Activated CD8-positive, alpha-beta T cell treated with anti-CD3 and anti-CD28 coated beads for 36 hours (primary cell): ENCODE measurements around the gene GJC1. TPM values are rescaled to one million over a fixed set of nuclear protein-coding genes. Genes with fewer than 3 reads are reported as not detected.
A peak's percentile ranks its signal among the peaks of the same experiment; 100 is the strongest.

Source experiments
- ATAC-seq: fragments of 200-7000 bp; cut with Tn5 transposase; one replicate; pipeline ENCODE4 v1.10.0; 2021; ENCODE audit warnings: mild to moderate bottlenecking, moderate library complexity
- CTCF ChIA-PET: fragments of 350-600 bp; sonication (Branson Sonifier 250); formaldehyde crosslinking; loops from one replicate; lab custom pipeline; 2021; ENCODE audit warnings: antibody characterized with exemption; lab: Charles Lee
- POLR2A ChIA-PET: fragments of 350-600 bp; sonication (Branson Sonifier 250); formaldehyde crosslinking; loops from one replicate; lab custom pipeline; 2021; ENCODE audit warnings: antibody characterized with exemption; lab: Charles Lee
- DNase-seq: peaks from one replicate; pipeline ENCODE4 v3.0.0-alpha.2; 2020
- H3K27ac Mint-ChIP-seq: one replicate; pipeline ENCODE4 v1.8.0; 2021; ENCODE audit warnings: mild to moderate bottlenecking, mixed read lengths
- H3K27me3 Mint-ChIP-seq: one replicate; pipeline ENCODE4 v1.8.0; 2021; ENCODE audit warnings: mixed read lengths
- H3K36me3 Mint-ChIP-seq: one replicate; pipeline ENCODE4 v1.8.0; 2021; ENCODE audit warnings: low read depth, mixed read lengths
- H3K4me1 Mint-ChIP-seq: one replicate; pipeline ENCODE4 v1.8.0; 2021; ENCODE audit warnings: low read depth, mixed read lengths
- H3K4me3 Mint-ChIP-seq: one replicate; pipeline ENCODE4 v1.8.0; 2021; ENCODE audit warnings: mild to moderate bottlenecking, moderate library complexity, mixed read lengths
- H3K9me3 Mint-ChIP-seq: one replicate; pipeline ENCODE4 v1.8.0; 2021; ENCODE audit warnings: mixed read lengths
- intact Hi-C: fragments of 100-400 bp; cut with micrococcal nuclease; formaldehyde crosslinking; loops from one replicate; pipeline ENCODE4 v1.10.0; 2022
- total RNA-seq, 2 experiments: library from RNA; stranded (reverse); gene quantifications; one replicate each; pipeline ENCODE4 v1.2.3, GENCODE V29; 2021
- TF ChIP-seq, protein P1 (sequence below): fragments of 200-600 bp; IDR thresholded peaks from one replicate; pipeline ENCODE4 v1.8.0; 2022; ENCODE audit warnings: antibody characterized with exemption, mild to moderate bottlenecking

Gene GJC1
- total RNA-seq, 2 experiments from 2014 or later = 5.6 TPM

DNA sequence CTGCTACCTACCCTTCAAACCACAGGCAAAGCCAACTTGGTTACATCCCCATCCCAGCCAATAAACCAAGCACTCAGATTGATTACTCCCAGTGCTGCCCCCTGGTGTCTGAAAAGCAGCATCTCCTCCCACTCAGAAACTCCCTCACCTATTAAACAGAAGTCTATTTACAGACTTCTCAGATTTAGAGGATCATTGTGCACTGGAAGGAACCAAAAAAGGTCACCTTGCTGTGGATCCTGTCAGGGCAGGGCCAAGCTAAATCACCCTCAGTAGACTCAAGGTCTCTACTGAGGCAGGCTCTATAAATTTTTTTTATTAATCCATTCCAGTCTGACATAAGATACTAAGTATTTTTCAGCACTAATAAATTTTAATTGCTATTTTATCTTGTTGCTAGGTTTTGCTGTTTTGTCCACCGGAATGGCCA, 35.2 kb upstream of the GJC1 start:
- Mint-ChIP-seq H3K4me3 (no peak overlapping the region), H3K4me1 (no peaks in the 10 kb centered on the region), H3K36me3 (peaks cover 40% of the 10 kb centered on the region), H3K27me3 (no peaks in the 10 kb centered on the region), H3K27ac (no peak overlapping the region), H3K9me3 (no peaks in the 10 kb centered on the region)
- DNase-seq = peak; percentile 79
- POLR2A ChIA-PET = interaction anchor here (0.5 to 2.6 kb wide), 10 partner anchors 12 to 137 kb away, joined by 3 to 10 read pairs (median 3); partner anchors contain the start of genes EFTUD2 and HIGD1B
- CTCF ChIA-PET = interaction anchor here (0.8 to 10.7 kb wide), 14 partner anchors 8 to 543 kb away, joined by 3 to 205 read pairs (median 4); no protein-coding TSS in a partner anchor
- intact Hi-C loops = no loop called here
- peak; percentile 80 for ATAC-seq
- TF ChIP-seq, protein P1, sequence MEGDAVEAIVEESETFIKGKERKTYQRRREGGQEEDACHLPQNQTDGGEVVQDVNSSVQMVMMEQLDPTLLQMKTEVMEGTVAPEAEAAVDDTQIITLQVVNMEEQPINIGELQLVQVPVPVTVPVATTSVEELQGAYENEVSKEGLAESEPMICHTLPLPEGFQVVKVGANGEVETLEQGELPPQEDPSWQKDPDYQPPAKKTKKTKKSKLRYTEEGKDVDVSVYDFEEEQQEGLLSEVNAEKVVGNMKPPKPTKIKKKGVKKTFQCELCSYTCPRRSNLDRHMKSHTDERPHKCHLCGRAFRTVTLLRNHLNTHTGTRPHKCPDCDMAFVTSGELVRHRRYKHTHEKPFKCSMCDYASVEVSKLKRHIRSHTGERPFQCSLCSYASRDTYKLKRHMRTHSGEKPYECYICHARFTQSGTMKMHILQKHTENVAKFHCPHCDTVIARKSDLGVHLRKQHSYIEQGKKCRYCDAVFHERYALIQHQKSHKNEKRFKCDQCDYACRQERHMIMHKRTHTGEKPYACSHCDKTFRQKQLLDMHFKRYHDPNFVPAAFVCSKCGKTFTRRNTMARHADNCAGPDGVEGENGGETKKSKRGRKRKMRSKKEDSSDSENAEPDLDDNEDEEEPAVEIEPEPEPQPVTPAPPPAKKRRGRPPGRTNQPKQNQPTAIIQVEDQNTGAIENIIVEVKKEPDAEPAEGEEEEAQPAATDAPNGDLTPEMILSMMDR = peak; percentile 67

DNA sequence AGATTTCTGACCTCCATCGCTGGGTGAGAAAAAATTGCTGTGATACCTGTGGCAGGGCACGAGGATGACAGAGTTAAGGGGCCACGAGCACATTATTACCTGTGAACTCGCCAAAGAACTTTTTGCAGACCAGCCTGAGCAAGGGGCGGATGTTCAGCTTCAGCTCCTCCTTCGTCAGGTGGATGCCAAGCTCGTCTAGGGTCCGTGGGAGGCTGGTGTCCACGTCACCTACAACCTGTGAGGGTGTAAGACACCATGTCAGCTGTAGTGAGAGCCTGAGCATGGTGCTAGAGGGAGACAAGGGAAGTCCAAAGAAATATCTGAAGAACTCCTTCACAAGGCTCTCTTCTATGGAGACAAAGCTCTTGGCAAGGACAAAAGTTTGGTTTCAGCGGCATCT, 34.7 kb upstream of the GJC1 start:
- DNase-seq (no peak), ATAC-seq (peak; percentile 24)
- no peak overlapping the region for H3K27ac Mint-ChIP-seq
- H3K9me3 Mint-ChIP-seq = no peaks in the 10 kb centered on the region
- TF ChIP-seq, protein P1 = no peak
- no peaks in the 10 kb centered on the region for H3K4me1 Mint-ChIP-seq
- POLR2A ChIA-PET = interaction anchor here (0.6 to 2.6 kb wide), 9 partner anchors 13 to 177 kb away, joined by 3 to 10 read pairs (median 3); partner anchors contain the start of genes EFTUD2 and HIGD1B
- intact Hi-C loops = no loop called here
- H3K36me3 Mint-ChIP-seq = peaks cover 44% of the 10 kb centered on the region
- no peak overlapping the region for H3K4me3 Mint-ChIP-seq
- no peaks in the 10 kb centered on the region for H3K27me3 Mint-ChIP-seq
- CTCF ChIA-PET = interaction anchor here (0.7 to 10.7 kb wide), 15 partner anchors 8 to 544 kb away, joined by 3 to 205 read pairs (median 4); no protein-coding TSS in a partner anchor

DNA sequence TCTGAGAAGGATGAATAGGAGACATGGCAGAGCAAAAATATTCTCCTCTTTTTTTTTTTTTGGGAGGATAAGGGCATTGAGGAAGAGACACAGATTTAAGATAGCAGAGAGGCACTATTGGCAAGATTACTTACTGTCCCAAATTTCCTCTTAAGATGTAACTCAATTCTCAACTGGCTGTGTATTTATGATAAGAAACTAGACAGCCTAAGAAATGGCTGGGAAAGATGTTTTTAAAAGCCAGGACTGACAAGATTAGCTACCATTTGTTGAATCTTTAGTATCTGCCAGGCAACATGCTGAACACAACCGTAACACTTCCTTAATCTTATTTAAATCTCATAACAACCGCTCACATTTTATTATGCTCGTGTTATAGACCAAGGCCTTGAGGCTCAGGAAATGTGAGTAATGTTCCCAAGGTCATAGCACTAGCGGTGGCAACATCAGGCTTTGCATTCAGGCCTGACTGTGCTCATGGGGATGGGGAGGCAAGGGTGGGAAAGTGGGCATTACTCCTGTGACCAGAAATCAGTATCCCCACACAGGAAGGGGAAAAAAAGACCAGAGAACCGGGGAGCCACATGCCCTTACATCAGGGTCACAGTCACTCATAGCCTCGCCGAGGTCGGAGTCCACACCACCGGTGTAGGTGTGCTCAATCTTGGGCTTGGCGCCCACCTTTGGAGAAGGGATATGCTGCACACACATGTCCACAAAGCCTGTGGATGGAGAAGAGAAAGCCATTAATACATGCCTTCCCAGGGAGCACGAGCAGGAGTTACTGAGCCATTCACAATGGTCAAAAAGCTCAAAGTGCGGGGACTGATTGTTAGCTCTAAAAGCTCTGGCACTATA, 33.2 kb upstream of the GJC1 start:
- Mint-ChIP-seq H3K4me3 (no peak overlapping the region), H3K27ac (no peak overlapping the region), H3K27me3 (no peaks in the 10 kb centered on the region), H3K36me3 (peaks cover 41% of the 10 kb centered on the region), H3K4me1 (no peaks in the 10 kb centered on the region), H3K9me3 (no peaks in the 10 kb centered on the region)
- ChIA-PET CTCF (interaction anchor here (0.7 to 10.7 kb wide), 7 partner anchors 10 to 159 kb away, joined by 3 to 205 read pairs (median 9); no protein-coding TSS in a partner anchor), POLR2A (interaction anchor here (1.7 kb wide), 1 partner anchor 83 kb away, joined by 3 read pairs; no protein-coding TSS in a partner anchor)
- ATAC-seq (no peak), DNase-seq (no peak)
- TF ChIP-seq, protein P1 = no peak
- intact Hi-C loops = no loop called here

DNA sequence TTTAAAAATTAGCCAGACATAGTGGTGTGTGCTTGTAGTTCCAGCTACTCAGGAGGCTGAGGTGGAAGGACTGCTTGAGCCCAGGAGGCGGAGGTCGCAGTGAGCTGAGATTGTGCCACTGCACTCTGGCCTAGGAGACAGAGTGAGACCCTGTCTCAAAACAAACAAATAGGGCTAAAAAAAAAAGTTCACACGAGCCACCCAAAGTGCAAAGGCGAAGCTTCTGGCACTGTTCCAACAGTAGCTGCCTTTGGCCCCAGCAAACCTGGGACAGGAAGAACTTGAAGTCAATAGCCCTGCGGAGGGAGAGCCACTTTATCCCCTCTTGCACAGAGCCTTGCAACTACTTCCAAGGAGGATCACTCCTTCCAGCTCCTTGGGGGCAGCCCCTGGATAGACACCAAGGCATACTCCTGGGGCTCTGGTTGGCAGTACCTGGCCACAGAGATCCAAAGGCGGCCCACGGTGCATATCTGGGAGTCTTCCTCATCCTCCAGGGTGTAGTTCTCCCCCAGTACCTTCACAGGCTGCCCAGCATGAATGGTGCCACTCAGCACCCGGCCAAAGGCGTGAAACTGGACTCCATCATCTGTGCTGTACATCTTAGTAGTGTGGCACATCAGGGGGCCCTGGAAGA, 32.3 kb upstream of the GJC1 start:
- DNase-seq (no peak), ATAC-seq (no peak)
- TF ChIP-seq, protein P1 = no peak
- Mint-ChIP-seq H3K4me3 (no peak overlapping the region), H3K27ac (no peak overlapping the region), H3K9me3 (no peaks in the 10 kb centered on the region), H3K36me3 (peaks cover 36% of the 10 kb centered on the region), H3K27me3 (no peaks in the 10 kb centered on the region), H3K4me1 (no peaks in the 10 kb centered on the region)
- ChIA-PET POLR2A (no interaction called here), CTCF (interaction anchor here (1.3 to 10.7 kb wide), 3 partner anchors 31 to 160 kb away, joined by 5 to 205 read pairs (median 5); no protein-coding TSS in a partner anchor)
- intact Hi-C loops = no loop called here
